Esophagus muscularis mucosa (tissue), 4 donors: Measurements from ENCODE around the gene TEX101.

Experiments
- CTCF ChIP-seq, 3 experiments: fragments of 200-600 bp in 2 of 3; fragments of 450-650 bp in 1 of 3; sonication (generic) in 2 of 3; IDR thresholded peaks; one replicate each; pipeline ENCODE4 v1.5.1; 2017 to 2019; ENCODE audit warnings: antibody characterized with exemption in 3 of 3, mild to moderate bottlenecking in 2 of 3, moderate library complexity in 1 of 3
- EP300 ChIP-seq: sonication (generic); formaldehyde crosslinking; IDR thresholded peaks from one replicate; pipeline ENCODE4 v1.6.1; 2017; ENCODE audit warnings: antibody characterized with exemption
- POLR2A ChIP-seq: fragments of 450-650 bp; IDR thresholded peaks from one replicate; pipeline ENCODE4 v1.6.1; 2017; ENCODE audit warnings: antibody characterized with exemption, moderate library complexity, mild to moderate bottlenecking, low read depth
- POLR2AphosphoS5 ChIP-seq, 2 donors: sonication (generic); formaldehyde crosslinking; IDR thresholded peaks; one replicate each; pipeline ENCODE4 v1.6.1; 2017; ENCODE audit warnings: antibody characterized with exemption in 2 of 2

- TF ChIP-seq CTCF (IDR thresholded peaks at IDR 0.05), result no peak
- TF ChIP-seq POLR2A, result no peak
- TF ChIP-seq POLR2AphosphoS5 (IDR thresholded peaks at IDR 0.05), result no peak
- TF ChIP-seq EP300, result no peak
Measured at GRCh38 chr19:43371909-43372308, 42.8 kb upstream of the TEX101 start.
